Prostate gland (tissue), 2 donors: ENCODE measurements around the gene NPVF.

Experiments
- POLR2A ChIP-seq: fragments of 450-650 bp; IDR thresholded peaks from one replicate; pipeline ENCODE4 v1.6.1; 2016; ENCODE audit warnings: antibody characterized with exemption, mild to moderate bottlenecking
- POLR2AphosphoS5 ChIP-seq: sonication (generic); formaldehyde crosslinking; IDR thresholded peaks from one replicate; pipeline ENCODE4 v1.6.1; 2017; ENCODE audit warnings: antibody characterized with exemption
- TF ChIP-seq, protein P1 (sequence below), 4 experiments: fragments of 200-600 bp in 2 of 4; fragments of 450-650 bp in 2 of 4; sonication (generic) in 2 of 4; IDR thresholded peaks; 1 replicate in 3 of 4; 2 replicates in 1 of 4; pipeline ENCODE4 v1.5.1; 2016 to 2019; ENCODE audit warnings: antibody characterized with exemption in 4 of 4, mild to moderate bottlenecking in 2 of 4, moderate library complexity in 2 of 4

- TF ChIP-seq, protein P1, sequence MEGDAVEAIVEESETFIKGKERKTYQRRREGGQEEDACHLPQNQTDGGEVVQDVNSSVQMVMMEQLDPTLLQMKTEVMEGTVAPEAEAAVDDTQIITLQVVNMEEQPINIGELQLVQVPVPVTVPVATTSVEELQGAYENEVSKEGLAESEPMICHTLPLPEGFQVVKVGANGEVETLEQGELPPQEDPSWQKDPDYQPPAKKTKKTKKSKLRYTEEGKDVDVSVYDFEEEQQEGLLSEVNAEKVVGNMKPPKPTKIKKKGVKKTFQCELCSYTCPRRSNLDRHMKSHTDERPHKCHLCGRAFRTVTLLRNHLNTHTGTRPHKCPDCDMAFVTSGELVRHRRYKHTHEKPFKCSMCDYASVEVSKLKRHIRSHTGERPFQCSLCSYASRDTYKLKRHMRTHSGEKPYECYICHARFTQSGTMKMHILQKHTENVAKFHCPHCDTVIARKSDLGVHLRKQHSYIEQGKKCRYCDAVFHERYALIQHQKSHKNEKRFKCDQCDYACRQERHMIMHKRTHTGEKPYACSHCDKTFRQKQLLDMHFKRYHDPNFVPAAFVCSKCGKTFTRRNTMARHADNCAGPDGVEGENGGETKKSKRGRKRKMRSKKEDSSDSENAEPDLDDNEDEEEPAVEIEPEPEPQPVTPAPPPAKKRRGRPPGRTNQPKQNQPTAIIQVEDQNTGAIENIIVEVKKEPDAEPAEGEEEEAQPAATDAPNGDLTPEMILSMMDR (IDR thresholded peaks at IDR 0.05), result no peak
- no peak for TF ChIP-seq POLR2A
- TF ChIP-seq POLR2AphosphoS5, result no peak
These were observed 10.1 kb downstream of the NPVF start for GRCh38 chr7:25218191-25218590.
